ENCODE measurements around the gene GDPD4.

GRCh38 chr11:77231800-77232199 is 69.7 kb downstream of the GDPD4 start:
- TF ChIP-seq CTCF (IDR thresholded peaks at IDR 0.05) (no peak), REST (IDR thresholded peaks at IDR 0.05; ENCODE audit: insufficient read depth in 1 of 2, low read depth in 2 of 2, low read length in 1 of 2) (no peak), TCF7L2 (IDR thresholded peaks at IDR 0.05; ENCODE audit: low read depth, low read length) (no peak), POLR2AphosphoS5 (IDR thresholded peaks at IDR 0.05; ENCODE audit: low read depth, low read length) (no peak), SIN3A (IDR thresholded peaks at IDR 0.05; ENCODE audit: borderline replicate concordance, insufficient read depth, low read depth, low read length) (no peak)
